ENCODE results near the gene ABCD1.

The ABCD1 gene

DNA sequence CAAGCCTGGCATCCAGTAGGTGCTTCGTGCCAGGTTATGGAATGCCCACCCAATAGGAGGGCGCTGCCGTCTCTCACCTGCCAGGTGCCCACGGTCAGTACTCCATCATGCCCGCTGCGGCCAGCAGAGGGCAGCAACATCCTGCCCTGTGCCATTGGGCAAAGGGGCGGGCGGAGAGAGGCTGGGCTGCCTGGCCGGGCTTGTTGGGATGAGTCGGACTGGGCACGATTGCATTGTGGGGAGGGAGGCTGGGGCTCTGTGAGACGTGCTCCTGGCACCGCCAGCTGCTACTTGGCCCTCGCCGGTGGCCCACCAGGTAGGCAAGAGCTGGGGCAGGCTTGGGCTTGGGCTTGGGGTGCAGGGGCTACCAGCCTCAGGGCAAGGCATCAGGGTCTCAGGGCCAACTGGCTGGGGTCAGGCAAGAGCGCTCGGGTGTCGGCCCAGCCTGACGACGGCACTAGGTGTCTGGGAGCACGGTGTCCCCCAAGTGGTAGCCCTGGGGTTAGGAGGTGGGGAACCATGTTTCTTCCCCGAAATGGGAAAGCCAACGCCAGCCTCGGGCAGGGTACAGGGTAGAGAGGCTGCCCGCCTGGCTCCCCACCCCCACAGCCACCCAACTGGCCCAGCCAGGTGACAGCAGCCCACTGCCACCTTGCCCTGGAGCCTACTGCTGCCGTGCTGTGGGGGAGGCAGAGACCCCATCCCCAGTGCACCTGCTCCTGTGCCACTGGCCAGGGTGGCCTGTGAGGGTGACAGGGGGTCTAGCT is 39.5 kb downstream of the ABCD1 start, which contains the start of gene PLXNB3:
Gene PLXNB3 (plus strand): TSS at position 261 of the 767 bp plus-strand sequence. CDS start 1,287 bp downstream, outside the sequence.
- peak; percentile 68 for DNase-seq

DNA sequence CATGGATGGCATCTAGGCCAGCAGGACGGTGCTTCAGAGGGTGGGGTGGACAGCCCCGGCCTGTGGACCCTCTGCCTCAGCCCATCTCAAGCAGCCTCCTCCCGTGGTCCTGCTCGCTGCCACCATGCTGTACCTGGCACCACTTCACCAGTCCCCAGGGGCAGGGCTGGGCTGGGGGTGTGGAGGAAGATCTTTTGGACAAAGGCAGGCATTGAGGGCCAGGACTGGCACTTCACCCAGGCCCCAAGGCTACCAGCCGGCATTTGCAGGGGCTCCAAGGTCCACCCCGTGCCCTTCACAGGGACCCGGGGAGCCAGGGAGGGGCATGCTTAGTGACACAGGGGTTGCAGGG is 40.1 kb downstream of the ABCD1 start:
- DNase-seq = no peak

DNA sequence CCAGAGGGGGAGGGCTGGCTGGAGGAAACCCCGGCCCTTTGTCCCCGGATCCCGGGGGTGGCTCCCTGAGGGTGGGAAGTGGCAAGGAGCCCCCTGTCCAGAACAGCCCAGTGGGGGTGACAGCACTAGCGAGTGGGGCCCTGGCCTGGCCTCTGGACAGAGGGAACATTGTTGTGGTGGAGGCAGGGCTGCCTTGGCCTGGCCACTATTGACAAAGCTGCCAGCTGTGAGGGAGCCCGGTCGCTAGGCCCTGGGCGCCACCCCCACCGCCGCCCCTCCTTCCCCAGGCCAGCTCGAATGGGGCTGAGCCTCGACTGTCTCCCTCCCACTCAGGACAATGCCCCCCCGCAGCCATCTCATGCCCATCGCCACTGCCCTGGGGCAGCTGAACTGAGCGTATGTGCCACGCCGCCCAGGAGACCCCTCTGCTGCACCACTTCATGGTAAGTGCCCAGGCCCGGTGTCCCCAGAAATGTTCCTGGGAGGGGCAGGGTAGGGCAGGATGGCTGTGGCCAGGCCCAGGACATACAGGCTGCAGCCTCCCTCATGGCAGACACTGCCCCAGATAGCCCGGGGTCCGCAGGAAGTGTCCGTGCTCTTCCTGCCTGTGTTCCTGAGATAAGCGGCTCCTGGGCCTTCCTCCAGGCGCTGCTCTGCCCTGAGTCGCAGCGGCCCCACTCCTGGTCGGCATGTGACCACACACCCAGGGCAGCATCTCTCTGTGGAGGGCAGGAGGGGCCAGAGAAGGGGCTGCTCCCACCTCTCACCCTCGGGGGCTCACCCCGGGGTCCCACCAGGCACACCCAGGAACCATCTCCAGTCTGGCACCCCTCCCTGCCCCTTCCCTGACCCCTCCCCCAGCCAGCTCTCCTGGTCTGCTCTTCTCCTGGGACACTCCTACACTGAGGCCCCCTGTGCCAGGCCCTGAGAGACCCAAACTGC is 40.8 kb downstream of the ABCD1 start:
- DNase-seq = no peak

DNA sequence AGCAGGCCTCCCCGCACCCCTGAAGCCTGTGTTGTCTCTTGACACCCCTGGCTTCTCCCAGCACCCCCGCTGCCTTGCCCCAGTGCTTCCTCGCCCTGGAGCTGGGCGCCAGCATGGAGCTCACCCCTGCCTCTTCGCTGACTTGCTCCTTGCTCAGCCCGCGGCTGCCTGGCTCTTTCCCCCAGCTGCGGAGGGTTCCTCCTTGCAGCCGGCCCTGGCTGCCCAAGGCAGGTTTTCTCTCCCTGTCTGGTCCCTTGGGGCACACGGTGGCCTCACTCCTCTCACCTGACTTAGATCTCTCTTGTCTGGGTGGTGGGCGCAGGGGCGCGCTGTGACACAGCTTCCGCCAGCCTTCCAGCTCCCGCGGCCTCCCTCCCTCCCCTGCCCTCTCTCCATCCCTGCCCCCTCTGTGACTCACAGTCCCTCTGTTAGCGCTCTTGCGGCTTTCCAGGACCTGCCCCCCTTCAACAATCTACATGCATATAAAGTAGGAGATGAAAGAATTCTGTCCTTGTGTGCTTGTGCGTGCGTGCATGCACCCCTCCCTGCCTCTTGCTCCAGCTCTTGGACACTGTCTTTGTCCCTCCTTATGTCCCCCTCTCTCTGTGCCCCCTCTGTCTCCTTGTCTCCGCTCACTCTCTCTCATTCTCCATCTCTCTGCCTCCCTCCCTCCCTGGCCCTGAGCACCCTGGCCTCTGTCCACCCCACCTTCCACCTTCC is 41.6 kb downstream of the ABCD1 start:
- peak; percentile 45 for DNase-seq

DNA sequence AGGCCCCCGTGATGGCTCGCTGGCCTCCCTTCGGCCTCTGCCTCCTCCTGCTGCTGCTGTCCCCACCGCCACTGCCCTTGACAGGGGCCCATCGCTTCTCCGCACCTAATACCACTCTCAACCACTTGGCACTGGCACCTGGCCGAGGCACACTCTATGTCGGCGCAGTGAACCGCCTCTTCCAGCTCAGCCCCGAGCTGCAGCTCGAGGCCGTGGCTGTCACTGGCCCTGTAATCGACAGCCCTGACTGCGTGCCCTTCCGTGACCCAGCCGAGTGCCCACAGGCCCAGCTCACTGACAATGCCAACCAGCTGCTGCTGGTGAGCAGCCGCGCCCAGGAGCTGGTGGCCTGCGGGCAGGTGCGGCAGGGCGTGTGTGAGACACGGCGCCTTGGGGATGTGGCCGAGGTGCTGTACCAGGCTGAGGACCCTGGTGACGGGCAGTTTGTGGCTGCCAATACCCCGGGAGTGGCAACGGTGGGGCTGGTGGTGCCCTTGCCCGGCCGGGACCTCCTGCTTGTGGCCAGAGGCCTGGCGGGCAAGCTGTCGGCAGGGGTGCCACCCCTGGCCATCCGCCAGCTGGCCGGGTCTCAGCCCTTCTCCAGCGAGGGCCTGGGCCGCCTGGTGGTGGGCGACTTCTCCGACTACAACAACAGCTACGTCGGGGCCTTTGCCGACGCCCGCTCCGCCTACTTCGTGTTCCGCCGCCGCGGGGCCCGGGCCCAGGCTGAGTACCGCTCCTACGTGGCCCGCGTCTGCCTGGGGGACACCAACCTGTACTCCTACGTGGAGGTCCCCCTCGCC is 42.4 kb downstream of the ABCD1 start:
- no peak for DNase-seq

DNA sequence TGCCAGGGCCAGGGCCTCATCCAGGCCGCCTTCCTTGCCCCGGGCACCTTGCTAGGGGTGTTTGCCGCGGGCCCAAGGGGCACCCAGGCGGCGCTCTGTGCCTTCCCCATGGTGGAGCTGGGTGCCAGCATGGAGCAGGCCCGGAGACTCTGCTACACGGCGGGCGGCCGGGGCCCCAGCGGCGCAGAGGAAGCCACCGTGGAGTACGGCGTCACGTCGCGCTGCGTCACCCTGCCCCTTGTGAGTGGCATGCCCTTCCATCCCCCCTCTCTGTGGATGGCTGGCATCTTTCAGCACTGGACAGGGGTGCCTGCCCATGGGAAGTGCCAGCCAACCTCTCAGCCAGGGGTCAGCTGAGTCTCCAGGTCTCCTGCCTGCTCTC is 43.0 kb downstream of the ABCD1 start:
- no peak for DNase-seq

DNA sequence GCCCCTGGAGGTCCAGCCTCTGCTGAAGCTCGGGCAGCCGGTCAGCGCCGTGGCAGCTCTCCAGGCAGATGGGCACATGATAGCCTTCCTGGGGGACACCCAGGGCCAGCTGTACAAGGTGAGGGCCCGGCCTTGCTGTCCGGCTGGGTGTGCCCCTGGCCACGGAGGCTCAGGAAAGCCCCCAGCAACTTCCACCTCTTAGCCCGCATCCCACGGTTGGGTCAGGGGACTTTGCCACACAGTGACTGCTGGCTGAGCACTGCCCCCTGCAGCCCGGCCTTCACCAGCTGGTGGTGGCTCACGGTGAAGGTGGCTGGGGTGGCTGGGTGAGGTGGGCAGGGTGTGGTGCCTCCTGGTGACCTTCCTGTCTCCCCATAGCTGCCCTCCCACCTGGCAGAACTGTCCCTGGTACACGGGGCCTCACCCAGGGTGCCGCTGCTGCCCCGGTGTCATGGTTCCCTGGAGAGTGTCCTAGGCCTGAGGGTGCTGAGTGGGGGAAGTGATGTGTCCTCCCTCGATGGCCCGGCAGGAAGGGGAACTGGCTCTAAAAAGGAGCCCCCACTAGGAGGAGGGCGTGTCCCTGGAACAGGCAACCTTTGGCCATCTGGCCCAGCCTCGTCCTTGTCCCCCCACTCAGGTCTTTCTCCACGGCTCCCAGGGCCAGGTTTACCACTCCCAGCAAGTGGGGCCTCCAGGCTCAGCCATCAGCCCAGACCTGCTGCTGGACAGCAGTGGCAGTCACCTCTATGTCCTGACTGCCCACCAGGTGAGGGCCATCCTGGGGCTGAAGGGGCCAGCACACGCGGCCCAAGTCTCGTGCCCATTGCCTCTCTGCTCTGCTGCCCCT is 43.9 kb downstream of the ABCD1 start:
- DNase-seq = no peak

DNA sequence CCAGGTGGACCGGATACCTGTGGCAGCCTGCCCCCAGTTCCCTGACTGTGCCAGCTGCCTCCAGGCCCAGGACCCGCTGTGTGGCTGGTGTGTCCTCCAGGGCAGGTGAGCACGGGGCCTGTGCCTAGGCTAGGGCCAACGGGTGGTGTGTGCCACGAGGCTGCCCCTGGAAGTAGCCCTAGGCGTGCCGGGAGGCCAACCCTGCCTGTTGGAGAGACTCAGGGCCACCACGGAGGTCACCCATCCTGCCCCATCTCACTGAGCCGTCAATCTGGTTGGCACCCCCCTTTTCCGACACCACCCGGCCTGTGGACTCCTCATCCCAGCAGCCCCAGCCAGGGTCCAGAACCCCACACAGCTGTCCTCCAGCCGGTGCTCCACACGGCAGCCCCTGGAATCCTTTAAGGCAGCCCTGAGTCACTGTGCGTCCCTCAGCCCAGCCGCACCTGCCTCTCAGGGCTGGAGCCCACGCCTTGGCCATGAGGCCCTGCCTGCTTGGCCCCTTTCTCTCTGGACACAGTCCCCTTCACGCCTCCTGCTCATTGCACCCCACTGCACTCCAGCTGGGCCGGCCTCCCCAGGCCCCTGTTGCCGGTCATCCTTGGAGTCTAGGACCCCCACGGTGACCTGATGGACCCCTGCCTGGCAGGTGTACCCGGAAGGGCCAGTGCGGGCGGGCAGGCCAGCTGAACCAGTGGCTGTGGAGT is 44.7 kb downstream of the ABCD1 start:
- DNase-seq = no peak

DNA sequence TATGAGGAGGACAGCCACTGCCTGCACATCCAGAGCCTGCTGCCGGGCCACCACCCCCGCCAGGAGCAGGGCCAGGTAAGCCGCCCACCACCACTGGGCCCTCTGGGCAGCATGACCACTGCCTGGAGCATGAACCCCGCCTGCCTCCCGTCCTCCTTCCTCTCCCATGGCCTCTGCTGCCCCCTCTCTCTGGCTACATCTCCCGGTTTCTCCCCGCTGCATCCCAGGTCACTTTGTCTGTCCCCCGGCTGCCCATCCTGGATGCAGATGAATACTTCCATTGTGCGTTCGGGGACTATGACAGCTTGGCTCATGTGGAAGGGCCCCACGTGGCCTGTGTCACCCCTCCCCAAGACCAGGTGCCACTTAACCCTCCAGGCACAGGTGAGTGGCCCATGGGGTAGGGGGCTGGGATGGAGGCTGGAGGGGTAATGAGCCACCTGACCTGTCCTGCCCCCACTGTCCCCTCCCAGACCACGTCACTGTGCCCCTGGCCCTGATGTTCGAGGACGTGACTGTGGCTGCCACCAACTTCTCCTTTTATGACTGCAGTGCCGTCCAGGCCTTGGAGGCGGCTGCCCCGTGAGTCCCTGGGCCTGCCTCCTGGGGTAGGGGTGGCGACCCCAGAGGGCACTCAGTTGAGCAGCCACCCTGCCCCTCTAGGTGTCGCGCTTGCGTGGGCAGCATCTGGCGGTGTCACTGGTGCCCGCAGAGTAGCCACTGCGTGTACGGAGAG is 45.4 kb downstream of the ABCD1 start:
- DNase-seq = no peak

DNA sequence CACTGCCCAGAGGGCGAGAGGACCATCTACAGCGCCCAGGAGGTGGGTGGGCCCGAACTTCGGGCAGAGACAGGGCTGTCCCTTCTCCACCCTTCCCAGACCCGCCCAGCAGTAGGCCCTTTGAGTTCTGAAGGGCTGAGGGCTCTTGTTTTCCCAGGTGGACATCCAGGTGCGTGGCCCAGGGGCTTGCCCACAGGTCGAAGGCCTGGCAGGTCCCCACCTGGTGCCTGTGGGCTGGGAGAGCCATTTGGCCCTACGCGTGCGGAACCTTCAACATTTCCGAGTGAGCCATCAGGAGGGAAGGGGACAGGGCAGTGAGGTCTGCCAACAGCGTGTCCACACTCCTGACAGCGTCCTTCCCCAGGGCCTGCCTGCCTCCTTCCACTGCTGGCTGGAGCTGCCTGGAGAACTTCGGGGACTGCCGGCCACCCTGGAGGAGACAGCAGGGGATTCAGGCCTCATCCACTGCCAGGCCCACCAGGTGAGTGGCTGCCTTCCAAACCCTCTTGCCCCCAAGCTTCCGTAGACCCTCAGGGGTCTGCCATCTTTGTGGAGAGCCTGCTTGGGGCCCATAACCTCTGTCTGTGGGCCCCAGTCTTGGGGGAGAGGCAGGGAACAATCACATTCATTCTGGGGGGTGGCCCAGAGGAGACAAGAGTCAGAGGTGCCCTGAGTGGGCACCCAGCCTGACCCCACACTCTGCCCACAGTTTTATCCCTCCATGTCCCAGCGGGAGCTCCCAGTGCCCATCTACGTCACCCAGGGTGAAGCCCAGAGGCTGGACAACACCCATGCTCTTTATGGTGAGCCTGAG is 46.2 kb downstream of the ABCD1 start:
- no peak for DNase-seq

DNA sequence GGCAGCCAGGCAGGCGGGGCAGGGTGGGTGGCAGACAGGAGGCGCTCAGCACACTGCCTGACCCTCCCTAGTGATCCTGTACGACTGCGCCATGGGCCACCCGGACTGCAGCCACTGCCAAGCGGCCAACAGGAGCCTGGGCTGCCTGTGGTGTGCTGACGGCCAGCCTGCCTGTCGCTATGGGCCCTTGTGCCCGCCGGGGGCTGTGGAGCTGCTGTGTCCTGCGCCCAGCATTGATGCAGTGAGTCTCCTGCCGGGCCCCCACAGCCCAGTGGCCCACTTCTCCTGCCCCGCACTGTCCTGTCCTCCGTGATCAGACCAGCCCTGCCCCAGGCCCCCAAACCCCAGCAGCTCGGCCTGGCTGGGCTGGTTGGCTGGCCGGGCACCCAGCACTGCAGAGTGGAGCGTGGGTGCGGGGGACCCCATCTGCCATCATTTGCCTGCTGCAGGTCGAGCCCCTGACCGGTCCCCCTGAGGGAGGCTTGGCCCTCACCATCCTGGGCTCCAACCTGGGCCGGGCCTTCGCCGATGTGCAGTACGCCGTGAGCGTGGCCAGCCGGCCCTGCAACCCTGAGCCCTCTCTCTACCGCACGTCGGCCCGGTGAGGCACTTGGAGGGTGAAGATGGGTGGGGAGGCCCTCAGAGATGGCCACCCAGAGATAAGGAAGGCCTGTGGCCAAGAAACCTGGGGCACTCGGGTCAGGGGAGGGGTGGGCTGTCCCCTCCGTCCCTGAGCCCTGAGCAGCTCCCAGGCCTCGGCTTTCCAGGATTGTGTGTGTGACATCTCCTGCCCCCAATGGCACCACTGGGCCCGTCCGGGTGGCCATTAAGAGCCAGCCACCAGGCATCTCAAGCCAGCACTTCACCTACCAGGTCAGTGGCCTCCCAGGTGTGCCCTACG is 47.0 kb downstream of the ABCD1 start:
- DNase-seq = no peak

DNA sequence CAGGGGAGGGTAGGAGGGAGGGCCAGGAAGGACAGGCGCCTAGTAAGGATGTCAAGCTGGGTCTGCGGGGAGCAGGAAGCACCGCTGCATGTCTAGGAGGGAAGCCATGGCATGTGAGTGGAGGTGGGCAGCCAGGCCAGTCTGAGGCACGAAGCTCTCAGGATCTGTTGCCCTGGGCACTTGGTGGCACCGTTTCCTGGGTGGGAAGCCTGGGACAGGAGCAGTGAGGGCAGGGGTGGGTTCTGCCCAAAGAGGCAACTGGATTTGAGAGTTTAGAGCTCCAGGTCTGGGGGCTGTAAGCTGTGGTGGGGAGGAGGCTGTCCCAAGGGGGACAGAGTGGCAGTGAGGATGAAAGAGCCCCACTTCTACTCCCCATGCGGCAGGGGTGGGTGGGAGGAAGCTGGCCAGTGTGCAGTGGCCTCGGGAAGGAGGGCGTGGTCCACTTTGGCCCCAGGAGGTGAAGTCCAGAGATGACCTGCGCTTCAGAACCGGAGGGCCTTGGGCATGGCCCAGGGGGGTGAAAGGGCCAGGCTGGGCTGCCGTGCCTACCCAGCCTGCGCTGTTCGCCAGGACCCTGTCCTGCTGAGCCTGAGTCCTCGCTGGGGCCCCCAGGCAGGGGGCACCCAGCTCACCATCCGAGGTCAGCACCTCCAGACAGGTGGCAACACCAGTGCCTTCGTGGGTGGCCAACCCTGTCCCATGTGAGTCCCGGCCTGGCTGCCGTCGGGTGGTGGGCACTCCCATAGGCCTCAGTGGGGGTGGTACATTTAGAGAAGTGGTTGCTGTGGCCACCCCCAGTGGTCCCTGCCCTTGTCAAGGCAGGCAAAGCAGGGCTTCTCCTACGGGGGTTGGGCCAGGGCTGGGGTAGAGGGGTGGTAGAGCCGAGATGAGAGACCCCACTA is 47.9 kb downstream of the ABCD1 start:
- DNase-seq = no peak

DNA sequence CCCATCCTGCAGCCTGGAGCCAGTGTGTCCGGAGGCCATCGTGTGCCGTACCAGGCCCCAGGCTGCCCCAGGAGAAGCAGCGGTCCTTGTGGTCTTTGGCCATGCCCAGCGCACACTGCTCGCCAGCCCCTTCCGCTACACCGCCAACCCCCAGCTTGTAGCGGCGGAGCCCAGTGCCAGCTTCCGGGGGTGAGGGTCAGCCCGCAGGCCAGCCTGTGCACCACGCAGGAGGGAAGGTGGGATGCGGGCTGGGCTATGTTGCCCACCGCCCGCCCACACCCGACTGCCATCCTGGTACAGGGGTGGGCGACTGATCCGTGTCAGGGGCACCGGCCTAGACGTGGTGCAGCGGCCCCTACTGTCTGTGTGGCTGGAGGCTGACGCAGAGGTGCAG is 48.6 kb downstream of the ABCD1 start:
- DNase-seq = no peak

DNA sequence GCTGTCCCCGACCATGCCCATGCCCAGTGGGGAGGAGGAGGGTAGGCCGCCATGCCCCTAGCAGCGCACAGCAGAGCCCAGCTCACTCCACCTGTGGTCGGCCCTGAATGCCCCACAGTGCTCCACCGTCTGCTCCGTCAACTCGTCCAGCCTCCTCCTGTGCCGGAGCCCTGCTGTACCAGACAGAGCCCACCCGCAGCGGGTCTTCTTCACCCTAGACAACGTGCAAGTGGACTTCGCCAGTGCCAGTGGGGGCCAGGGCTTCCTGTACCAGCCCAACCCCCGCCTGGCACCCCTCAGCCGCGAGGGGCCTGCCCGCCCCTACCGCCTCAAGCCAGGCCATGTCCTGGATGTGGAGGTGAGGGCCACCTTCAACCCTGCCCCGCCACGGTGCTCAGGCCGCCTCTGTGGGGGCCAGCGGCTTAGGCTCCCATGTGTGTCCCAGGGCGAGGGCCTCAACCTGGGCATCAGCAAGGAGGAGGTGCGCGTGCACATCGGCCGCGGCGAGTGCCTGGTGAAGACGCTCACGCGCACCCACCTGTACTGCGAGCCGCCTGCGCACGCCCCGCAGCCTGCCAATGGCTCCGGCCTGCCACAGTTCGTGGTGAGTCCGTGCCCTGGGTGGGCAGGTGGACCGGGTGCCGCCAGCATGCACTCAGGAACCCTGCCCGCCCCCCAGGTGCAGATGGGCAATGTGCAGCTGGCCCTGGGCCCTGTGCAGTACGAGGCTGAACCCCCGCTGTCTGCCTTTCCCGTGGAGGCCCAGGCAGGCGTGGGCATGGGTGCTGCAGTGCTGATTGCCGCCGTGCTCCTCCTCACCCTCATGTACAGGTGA is 49.3 kb downstream of the ABCD1 start:
- no peak for DNase-seq

DNA sequence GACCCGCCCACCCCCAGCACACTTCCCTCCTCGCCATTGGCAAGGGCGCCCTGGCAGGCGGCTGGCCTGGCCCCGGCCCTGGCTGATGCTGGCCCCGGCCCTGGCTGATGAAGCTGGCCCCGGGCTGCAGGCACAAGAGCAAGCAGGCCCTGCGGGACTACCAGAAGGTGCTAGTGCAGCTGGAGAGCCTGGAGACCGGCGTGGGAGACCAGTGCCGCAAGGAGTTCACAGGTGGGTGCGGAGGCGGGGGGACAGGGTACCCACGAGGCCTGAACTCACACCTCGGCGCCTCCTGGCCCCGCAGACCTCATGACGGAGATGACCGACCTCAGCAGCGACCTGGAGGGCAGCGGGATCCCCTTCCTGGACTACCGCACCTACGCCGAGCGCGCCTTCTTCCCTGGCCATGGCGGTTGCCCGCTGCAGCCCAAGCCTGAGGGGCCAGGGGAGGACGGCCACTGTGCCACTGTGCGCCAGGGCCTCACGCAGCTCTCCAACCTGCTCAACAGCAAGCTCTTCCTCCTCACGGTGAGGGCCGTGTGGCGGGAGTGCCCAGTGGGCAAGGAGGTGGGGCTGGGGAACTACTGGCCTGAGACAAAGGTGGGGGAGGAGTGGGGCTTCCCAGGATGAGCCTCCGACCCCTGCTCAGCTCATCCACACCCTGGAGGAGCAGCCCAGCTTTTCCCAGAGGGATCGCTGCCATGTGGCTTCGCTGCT is 50.1 kb downstream of the ABCD1 start:
- no peak for DNase-seq

All from NCI-H1436 treated with DMSO at 0.1 percent for 48 hours (cell line).